Stimulated activated CD8-positive, alpha-beta memory T cell treated with anti-CD3 and anti-CD28 coated beads, Interleukin-2, amount 100 ng/mL, for 48 hours (primary cell): Measurements from ENCODE around the gene DDX1.
"Not testable (repeated sequence)": the region's sequence is repeated elsewhere in the genome, so short reads cannot be mapped to it uniquely, and the experiment has no call there.

Experiments
- DNase-seq, 2 donors: peaks; one replicate each; pipeline ENCODE4 v3.0.0-alpha.2; 2020; ENCODE audit warnings: low read depth in 2 of 2

DDX1 gene

DNA sequence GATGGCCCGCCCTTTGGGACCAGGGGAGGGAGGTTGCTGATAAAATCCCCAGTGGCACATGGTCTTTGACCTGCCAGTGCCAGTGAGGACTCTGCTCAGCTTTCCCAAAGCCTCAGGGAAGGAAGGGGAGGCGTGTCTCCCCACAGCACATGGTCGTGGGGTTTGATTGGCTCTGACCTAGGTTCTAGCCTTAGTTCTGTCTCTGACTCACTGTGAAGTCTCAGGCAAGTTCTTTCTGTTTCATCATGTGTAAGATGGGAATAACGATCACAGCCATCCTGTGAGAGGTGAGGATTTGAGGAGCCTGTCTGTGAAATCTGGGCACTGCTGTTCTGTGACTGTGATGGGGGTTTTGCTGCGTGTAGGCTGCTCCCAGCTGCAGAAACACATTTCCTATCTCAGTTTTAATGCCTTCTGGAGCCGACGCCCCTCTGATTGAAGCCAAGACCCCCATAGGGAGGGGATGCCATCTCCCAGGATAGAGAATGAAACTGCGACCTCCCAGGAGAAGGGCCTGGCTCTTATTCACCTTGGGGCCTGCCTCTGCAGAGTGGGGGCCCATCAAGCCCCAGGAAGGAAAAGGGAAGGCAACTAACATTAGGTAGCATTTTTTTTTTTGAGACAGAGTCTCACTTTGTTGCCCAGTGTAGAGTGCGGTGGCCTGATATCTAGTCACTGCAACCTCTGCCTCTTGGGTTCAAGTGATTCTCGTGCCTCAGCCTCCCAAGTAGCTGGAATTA, 84.0 kb downstream of the DDX1 start:
- DNase-seq: no peak

DNA sequence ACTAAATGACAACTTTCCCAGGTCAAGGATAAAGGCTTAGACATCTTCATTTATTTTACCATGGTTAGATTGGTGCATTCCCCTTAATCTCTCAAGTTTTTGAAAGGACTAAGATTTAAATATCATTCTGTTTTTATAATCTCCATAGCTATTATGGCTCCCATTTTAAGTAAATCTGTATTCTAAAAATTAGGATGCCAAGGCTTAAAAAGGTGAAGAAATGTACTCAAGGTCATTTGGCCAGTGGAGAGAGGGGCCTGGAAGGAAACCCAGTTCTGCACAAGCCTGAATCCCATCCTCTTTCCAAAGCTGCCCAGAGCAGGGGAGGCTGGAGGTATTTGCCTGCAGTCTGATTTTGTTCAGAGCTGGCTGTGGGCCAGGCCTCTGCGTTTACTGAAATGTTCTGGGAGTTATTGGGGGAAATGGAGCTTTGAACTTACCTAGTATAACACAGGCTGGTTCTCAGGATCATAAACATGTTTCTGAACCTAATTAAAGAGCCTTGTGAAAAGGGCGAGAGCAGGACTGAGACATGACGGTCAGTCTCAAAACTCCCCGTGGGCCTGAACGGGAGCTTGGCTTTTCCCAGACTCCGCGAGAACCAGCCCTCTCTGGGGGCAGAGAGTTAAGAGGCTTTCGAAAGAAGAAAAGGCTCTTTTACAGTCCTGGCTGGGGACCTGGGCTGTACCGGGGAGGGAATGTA, 85.6 kb downstream of the DDX1 start:
- no peak for DNase-seq

DNA sequence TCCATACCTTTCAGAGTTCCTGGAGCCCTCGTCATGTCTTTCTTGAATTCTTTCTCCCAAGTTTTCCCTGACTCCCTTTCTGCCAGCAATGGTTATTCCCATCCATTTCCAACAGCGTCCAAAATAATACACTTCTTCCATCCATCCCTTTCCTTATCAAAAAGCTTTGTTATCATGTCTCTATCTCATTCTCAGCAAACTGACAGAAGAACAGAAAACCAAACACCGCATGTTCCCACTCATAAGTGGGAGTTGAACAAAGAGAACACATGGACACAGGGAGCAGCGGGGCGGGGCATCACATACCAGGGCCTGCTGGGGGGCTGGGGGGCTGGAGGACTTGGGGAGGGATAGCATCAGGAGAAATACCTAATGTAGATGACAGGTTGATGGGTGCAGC, 86.7 kb downstream of the DDX1 start:
- DNase-seq: no peak

DNA sequence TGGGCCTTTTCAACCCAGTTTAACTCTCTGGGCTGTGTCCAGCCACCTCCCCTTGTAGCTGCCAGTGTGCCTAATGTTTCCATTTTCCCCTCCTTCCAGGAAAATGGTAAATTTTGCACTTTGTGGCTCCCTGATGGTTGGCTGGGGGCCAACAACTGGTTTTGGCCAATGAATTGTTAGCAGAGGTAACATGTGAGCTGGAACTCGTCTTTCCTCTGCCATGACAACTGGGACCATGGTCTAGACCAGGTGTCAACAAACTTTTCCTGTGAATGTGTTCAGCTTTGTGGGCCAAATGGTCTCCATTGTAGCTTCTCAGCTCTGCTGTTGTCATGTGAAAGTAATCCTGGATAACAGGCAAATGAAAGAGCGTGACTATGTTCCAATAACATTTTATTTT, 87.2 kb downstream of the DDX1 start:
- no peak for DNase-seq

DNA sequence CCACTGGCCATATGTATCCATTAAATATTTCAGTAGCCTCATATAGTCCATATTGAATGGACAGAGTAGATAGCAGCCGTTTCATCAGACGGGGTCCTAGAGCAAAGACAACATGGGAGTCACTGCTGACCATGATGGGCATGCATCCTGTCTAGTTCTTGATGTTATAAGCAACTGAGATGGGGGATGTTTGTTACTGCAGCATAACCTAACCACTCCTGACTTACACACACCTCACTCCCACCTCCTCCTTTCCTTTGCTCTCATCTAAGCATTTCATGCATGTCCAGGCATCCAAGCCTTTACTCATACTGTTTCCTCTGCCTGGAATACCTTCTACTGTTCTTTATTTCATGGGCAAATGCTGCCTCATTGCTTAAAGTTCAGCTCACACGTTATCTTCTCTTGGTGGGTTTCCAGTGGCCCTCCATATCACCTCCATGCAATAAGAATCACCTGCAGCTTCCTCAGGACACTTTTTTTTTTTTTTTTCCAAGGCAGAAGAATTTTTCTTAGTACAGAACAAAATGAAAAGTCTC, 87.8 kb downstream of the DDX1 start:
- DNase-seq: no peak

DNA sequence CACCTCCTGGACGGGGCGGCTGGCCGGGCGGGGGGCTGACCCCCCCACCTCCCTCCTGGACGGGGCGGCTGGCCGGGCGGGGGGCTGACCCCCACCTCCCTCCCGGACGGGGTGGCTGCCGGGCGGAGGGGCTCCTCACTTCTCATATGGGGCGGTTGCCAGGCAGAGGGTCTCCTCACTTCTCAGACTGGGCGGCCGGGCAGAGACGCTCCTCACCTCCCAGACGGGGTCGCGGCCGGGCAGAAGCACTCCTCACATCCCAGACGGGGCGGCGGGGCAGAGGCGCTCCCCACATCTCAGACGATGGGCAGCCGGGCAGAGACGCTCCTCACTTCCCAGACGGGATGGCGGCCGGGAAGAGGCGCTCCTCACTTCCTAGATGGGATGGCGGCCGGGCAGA, 88.5 kb downstream of the DDX1 start:
- not testable (repeated sequence) for DNase-seq
